Neuronal stem cell (in vitro differentiated cells): ENCODE results near the gene KCNQ1.

Source experiments
- DNase-seq: peaks from one replicate; pipeline ENCODE4 v3.0.0-alpha.2; 2013; ENCODE audit warnings: low spot score
- H2AFZ ChIP-seq: one replicate; pipeline ENCODE4 v1.6.1; 2013; ENCODE audit warnings: mild to moderate bottlenecking, low read length, inconsistent platforms
- H2AK5ac ChIP-seq: 2 replicates; pipeline ENCODE4 v1.6.1; 2013; ENCODE audit warnings: low read depth, mild to moderate bottlenecking, inconsistent platforms, low read length, moderate library complexity, mixed read lengths
- H2BK120ac ChIP-seq: 2 replicates; pipeline ENCODE4 v1.6.1; 2013; ENCODE audit warnings: low read depth, mild to moderate bottlenecking, inconsistent platforms, low read length, moderate library complexity, mixed read lengths
- H2BK12ac ChIP-seq: one replicate; pipeline ENCODE4 v1.6.1; 2013; ENCODE audit warnings: low read length, inconsistent platforms
- H2BK15ac ChIP-seq: 2 replicates; pipeline ENCODE4 v1.6.1; 2013; ENCODE audit warnings: mild to moderate bottlenecking, low read length, inconsistent platforms, mixed read lengths
- H2BK5ac ChIP-seq: one replicate; pipeline ENCODE4 v1.6.1; 2013; ENCODE audit warnings: inconsistent platforms, mild to moderate bottlenecking, low read length, moderate library complexity
- H3K14ac ChIP-seq: one replicate; pipeline ENCODE4 v1.6.1; 2013; ENCODE audit warnings: low read length, inconsistent platforms
- H3K18ac ChIP-seq: 2 replicates; pipeline ENCODE4 v1.6.1; 2013; ENCODE audit warnings: low read length, inconsistent platforms
- H3K23ac ChIP-seq: 2 replicates; pipeline ENCODE4 v1.6.1; 2013; ENCODE audit warnings: low read depth, mild to moderate bottlenecking, mixed read lengths, low read length, inconsistent platforms; ENCODE audit not compliant: poor library complexity
- H3K27ac ChIP-seq: replicated peaks from 3 replicates; pipeline ENCODE4 v1.5.1; 2013; ENCODE audit warnings: low read length, inconsistent platforms
- H3K27me3 ChIP-seq, 3 experiments: 2 replicates each; pipeline ENCODE4 v1.6.1; 2013; ENCODE audit warnings: low read length in 3 of 3, mild to moderate bottlenecking in 2 of 3, inconsistent platforms in 1 of 3, low read depth in 1 of 3, mixed read lengths in 1 of 3, moderate library complexity in 1 of 3; ENCODE audit not compliant: control insufficient read depth in 3 of 3, insufficient read depth in 3 of 3
- H3K36me3 ChIP-seq, 2 donors: replicated peaks in 1 of 2; 2 replicates each; pipeline ENCODE4 v1.6.1; 2013; ENCODE audit warnings: low read length in 2 of 2; ENCODE audit not compliant: control insufficient read depth in 2 of 2, insufficient read depth in 2 of 2
- H3K4ac ChIP-seq: 2 replicates; pipeline ENCODE4 v1.6.1; 2013; ENCODE audit warnings: inconsistent platforms, mild to moderate bottlenecking, low read length, moderate library complexity
- H3K4me1 ChIP-seq, 2 donors: 1 replicate in 1 of 2; 2 replicates in 1 of 2; pipeline ENCODE4 v1.6.1; 2013; ENCODE audit warnings: low read length in 2 of 2, low read depth in 1 of 2; ENCODE audit not compliant: control insufficient read depth in 2 of 2, insufficient read depth in 1 of 2
- H3K4me2 ChIP-seq: one replicate; pipeline ENCODE4 v1.6.1; 2013; ENCODE audit warnings: mild to moderate bottlenecking, low read length, inconsistent platforms; ENCODE audit not compliant: insufficient read depth, poor library complexity, severe bottlenecking
- H3K4me3 ChIP-seq, 2 donors: 2 replicates each; pipeline ENCODE4 v1.5.1; 2013; ENCODE audit warnings: low read length in 2 of 2, mild to moderate bottlenecking in 2 of 2, inconsistent platforms in 1 of 2, moderate library complexity in 1 of 2
- H3K79me1 ChIP-seq: one replicate; pipeline ENCODE4 v1.6.1; 2013; ENCODE audit warnings: low read depth, mild to moderate bottlenecking, inconsistent platforms, low read length, moderate library complexity
- H3K9ac ChIP-seq: one replicate; pipeline ENCODE4 v1.6.1; 2013; ENCODE audit warnings: mild to moderate bottlenecking, low read depth, low read length, inconsistent platforms; ENCODE audit not compliant: poor library complexity
- H3K9me3 ChIP-seq, 2 donors: replicated peaks in 1 of 2; 2 replicates each; pipeline versions ENCODE3 to v1.6.1; 2013; ENCODE audit warnings: low read length in 2 of 2, mild to moderate bottlenecking in 2 of 2, inconsistent platforms in 1 of 2, low read depth in 1 of 2, mixed read lengths in 1 of 2, moderate library complexity in 1 of 2; ENCODE audit not compliant: control insufficient read depth in 2 of 2, insufficient read depth in 1 of 2
- H4K8ac ChIP-seq: one replicate; pipeline ENCODE4 v1.6.1; 2013; ENCODE audit warnings: low read depth, mild to moderate bottlenecking, inconsistent platforms, low read length, moderate library complexity
- H4K91ac ChIP-seq: one replicate; pipeline ENCODE4 v1.6.1; 2013; ENCODE audit warnings: low read length, low read depth, mild to moderate bottlenecking, inconsistent platforms; ENCODE audit not compliant: poor library complexity
- WGBS, 2 donors: extraction: QIAGEN DNeasy Blood & Tissue Kit; methylation state at CpG; one replicate each; pipeline ENCODE4 v1.1.7; 2013; ENCODE audit warnings: missing lambda C conversion rate in 2 of 2, mixed read lengths in 1 of 2; ENCODE audit not compliant: insufficient read length in 2 of 2, insufficient replicate concordance in 1 of 2; ENCODE audit errors: extremely low coverage in 2 of 2; 5-methylcytosine and 5-hydroxymethylcytosine counted together

KCNQ1 gene

GRCh38 chr11:2647167-2647566, 202.4 kb downstream of the KCNQ1 start:
- H3K36me3 ChIP-seq = no peaks in the 10 kb centered on the region
- no peak overlapping the region for H3K14ac ChIP-seq
- no peaks in the 10 kb centered on the region for H3K79me1 ChIP-seq
- H3K4me1 ChIP-seq = no peaks in the 10 kb centered on the region
- no CpG with 5 or more reads among the region's 1 CpG for WGBS, 2 donors
- no peak for DNase-seq
- H3K27me3 ChIP-seq = no peaks in the 10 kb centered on the region
- no peak overlapping the region for H3K4me2 ChIP-seq
- no peak overlapping the region for H2BK15ac ChIP-seq
- H3K4me3 ChIP-seq = no peak overlapping the region
- no peak overlapping the region for H2BK5ac ChIP-seq
- no peak overlapping the region for H3K4ac ChIP-seq
- peaks cover 28 to 55% of the 10 kb centered on the region in 2 donors for H3K9me3 ChIP-seq
- H2AK5ac ChIP-seq = no peak overlapping the region
- H2AFZ ChIP-seq = no peak overlapping the region
- no peak overlapping the region for H2BK12ac ChIP-seq
- no peak overlapping the region for H4K91ac ChIP-seq
- H2BK120ac ChIP-seq = no peak overlapping the region
- H4K8ac ChIP-seq = no peak overlapping the region
- H3K23ac ChIP-seq = no peak overlapping the region
- no peak overlapping the region for H3K27ac ChIP-seq
- H3K9ac ChIP-seq = no peak overlapping the region
- H3K18ac ChIP-seq = no peak overlapping the region

DNA sequence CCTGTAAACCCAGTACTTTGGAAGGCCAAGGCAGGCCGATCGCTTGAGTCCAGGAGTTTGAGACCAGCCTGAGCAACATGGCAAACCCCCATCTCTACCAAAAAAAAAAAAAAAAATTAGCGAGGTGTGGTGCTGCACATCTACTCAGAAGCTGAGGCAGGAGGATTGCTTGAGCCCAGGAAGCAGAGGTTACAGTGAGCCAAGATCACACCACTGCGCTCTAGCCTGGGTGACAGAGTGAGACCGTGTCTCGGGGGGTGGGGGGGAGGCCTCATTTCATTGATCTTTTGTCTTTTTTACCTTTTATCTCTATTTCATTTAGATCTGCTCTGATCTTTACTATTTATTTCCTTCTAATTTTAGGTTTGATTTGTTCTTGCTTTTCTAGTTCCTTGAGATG, 203.1 kb downstream of the KCNQ1 start:
- no peak overlapping the region for H3K4ac ChIP-seq
- WGBS, 2 donors = no CpG with 5 or more reads among the region's 6 CpGs

GRCh38 chr11:2649400-2649799, 204.6 kb downstream of the KCNQ1 start:
- no peak overlapping the region for H2AK5ac ChIP-seq
- no peak overlapping the region for H2BK5ac ChIP-seq
- peaks cover 40 to 61% of the 10 kb centered on the region in 2 donors for H3K9me3 ChIP-seq
- H3K9ac ChIP-seq = no peak overlapping the region
- H3K4me2 ChIP-seq = no peak overlapping the region
- no peak overlapping the region for H3K14ac ChIP-seq
- H2AFZ ChIP-seq = no peak overlapping the region
- H3K79me1 ChIP-seq = no peaks in the 10 kb centered on the region
- no peak overlapping the region for H3K4me3 ChIP-seq
- H3K18ac ChIP-seq = no peak overlapping the region
- no peak for DNase-seq
- H3K27me3 ChIP-seq = no peaks in the 10 kb centered on the region
- H2BK15ac ChIP-seq = no peak overlapping the region
- H3K36me3 ChIP-seq = no peaks in the 10 kb centered on the region
- H3K4me1 ChIP-seq = no peaks in the 10 kb centered on the region
- H3K4ac ChIP-seq = no peak overlapping the region
- H3K23ac ChIP-seq = no peak overlapping the region
- no peak overlapping the region for H2BK120ac ChIP-seq
- no peak overlapping the region for H4K91ac ChIP-seq
- no peak overlapping the region for H4K8ac ChIP-seq
- no peak overlapping the region for H3K27ac ChIP-seq
- H2BK12ac ChIP-seq = no peak overlapping the region

More for the DNA sequence above, 203.1 kb downstream of the KCNQ1 start:
- no peak overlapping the region for H3K27ac ChIP-seq
- H3K4me1 ChIP-seq = no peaks in the 10 kb centered on the region
- H2BK15ac ChIP-seq = no peak overlapping the region
- H3K9me3 ChIP-seq = peaks cover 33 to 61% of the 10 kb centered on the region in 2 donors
- H3K27me3 ChIP-seq = no peaks in the 10 kb centered on the region
- no peak for DNase-seq
- H4K8ac ChIP-seq = no peak overlapping the region
- H2AK5ac ChIP-seq = no peak overlapping the region
- no peaks in the 10 kb centered on the region for H3K79me1 ChIP-seq
- no peak overlapping the region for H3K23ac ChIP-seq
- no peak overlapping the region for H3K14ac ChIP-seq
- no peak overlapping the region for H3K18ac ChIP-seq
- no peak overlapping the region for H2BK120ac ChIP-seq
- no peak overlapping the region for H3K4me2 ChIP-seq
- H3K4me3 ChIP-seq = no peak overlapping the region
- no peak overlapping the region for H2BK5ac ChIP-seq
- no peak overlapping the region for H2AFZ ChIP-seq
- H3K9ac ChIP-seq = no peak overlapping the region
- no peak overlapping the region for H4K91ac ChIP-seq
- H3K36me3 ChIP-seq = no peaks in the 10 kb centered on the region
- H2BK12ac ChIP-seq = no peak overlapping the region

- WGBS, 2 donors = no CpG with 5 or more reads among the region's 2 CpGs
- Histone ChIP-seq H2AK5ac (no peak overlapping the region), H3K9me3 (peaks cover 36 to 56% of the 10 kb centered on the region in 2 donors), H3K79me1 (no peaks in the 10 kb centered on the region), H3K4me3 (no peak overlapping the region), H3K27me3 (no peaks in the 10 kb centered on the region), H2BK15ac (no peak overlapping the region), H3K18ac (no peak overlapping the region), H3K27ac (no peak overlapping the region), H2BK12ac (no peak overlapping the region), H3K9ac (no peak overlapping the region), H4K91ac (no peak overlapping the region), H3K4me1 (no peaks in the 10 kb centered on the region), H3K23ac (no peak overlapping the region), H3K4ac (no peak overlapping the region), H3K14ac (no peak overlapping the region), H2AFZ (no peak overlapping the region), H3K4me2 (no peak overlapping the region), H3K36me3 (no peaks in the 10 kb centered on the region), H2BK5ac (no peak overlapping the region), H2BK120ac (no peak overlapping the region), H4K8ac (no peak overlapping the region)
- DNase-seq = no peak
Observed at GRCh38 chr11:2649848-2650247, 205.0 kb downstream of the KCNQ1 start.
